ENCODE measurements around the gene RCL1.

DNA sequence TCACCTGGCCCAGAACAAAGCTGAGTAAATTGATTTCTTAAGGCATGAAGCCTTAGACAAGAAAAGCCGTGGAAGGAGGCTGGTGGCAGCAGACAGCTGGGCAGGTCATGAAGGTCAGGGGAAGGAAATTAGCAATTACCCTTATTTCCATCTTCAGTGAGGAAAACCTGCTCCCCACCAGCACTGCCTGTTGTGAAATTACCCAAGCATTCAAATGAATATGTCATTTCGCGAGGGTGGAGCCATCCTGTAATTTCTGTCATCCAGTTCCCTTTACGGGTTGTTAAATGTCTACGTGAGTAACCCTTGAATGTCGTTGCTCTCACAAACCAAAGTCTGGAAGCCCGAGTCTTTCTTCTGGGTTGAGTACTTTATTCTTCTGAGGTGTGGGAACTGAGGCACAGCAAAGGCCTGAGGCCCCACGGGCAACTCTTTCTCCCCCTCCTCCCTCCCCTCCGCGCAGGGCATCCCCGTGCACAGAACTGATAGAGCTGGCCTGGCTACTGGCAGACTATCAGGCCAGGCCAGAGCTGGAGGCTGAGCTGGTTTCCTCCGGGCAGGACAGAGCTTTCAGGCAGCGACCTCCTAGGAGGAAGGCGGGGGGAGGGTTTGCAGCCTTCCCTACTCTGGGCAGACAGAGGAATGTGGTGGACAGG is 29.7 kb upstream of the RCL1 start:
- no peak for TF ChIP-seq POLR2A (IDR thresholded peaks at IDR 0.05; ENCODE audit: low read length)
- TF ChIP-seq MAX (IDR thresholded peaks at IDR 0.05) = no peak
- TF ChIP-seq, protein P1, sequence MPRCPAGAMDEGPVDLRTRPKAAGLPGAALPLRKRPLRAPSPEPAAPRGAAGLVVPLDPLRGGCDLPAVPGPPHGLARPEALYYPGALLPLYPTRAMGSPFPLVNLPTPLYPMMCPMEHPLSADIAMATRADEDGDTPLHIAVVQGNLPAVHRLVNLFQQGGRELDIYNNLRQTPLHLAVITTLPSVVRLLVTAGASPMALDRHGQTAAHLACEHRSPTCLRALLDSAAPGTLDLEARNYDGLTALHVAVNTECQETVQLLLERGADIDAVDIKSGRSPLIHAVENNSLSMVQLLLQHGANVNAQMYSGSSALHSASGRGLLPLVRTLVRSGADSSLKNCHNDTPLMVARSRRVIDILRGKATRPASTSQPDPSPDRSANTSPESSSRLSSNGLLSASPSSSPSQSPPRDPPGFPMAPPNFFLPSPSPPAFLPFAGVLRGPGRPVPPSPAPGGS (IDR thresholded peaks at IDR 0.05) = no peak
- TF ChIP-seq JUNB (IDR thresholded peaks at IDR 0.05) = no peak
- TF ChIP-seq HOXB5 (CRISPR knock-in tag; IDR thresholded peaks at IDR 0.05) = no peak
- TF ChIP-seq, protein P2, sequence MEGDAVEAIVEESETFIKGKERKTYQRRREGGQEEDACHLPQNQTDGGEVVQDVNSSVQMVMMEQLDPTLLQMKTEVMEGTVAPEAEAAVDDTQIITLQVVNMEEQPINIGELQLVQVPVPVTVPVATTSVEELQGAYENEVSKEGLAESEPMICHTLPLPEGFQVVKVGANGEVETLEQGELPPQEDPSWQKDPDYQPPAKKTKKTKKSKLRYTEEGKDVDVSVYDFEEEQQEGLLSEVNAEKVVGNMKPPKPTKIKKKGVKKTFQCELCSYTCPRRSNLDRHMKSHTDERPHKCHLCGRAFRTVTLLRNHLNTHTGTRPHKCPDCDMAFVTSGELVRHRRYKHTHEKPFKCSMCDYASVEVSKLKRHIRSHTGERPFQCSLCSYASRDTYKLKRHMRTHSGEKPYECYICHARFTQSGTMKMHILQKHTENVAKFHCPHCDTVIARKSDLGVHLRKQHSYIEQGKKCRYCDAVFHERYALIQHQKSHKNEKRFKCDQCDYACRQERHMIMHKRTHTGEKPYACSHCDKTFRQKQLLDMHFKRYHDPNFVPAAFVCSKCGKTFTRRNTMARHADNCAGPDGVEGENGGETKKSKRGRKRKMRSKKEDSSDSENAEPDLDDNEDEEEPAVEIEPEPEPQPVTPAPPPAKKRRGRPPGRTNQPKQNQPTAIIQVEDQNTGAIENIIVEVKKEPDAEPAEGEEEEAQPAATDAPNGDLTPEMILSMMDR (IDR thresholded peaks at IDR 0.05) = no peak
